Right cardiac atrium (tissue), 5 donors: ENCODE results near the gene ZNF3. TPM values are rescaled to one million over a fixed set of nuclear protein-coding genes. Genes with fewer than 3 reads are reported as not detected.

ENCODE experiments used
- ATAC-seq, 2 donors: fragments of 200-7000 bp; cut with Tn5 transposase; one replicate each; pipeline versions ENCODE4 v1.8.0 to v1.9.1; 2020; ENCODE audit warnings: moderate library complexity in 2 of 2, mild to moderate bottlenecking in 1 of 2
- DNase-seq, 3 donors: peaks; one replicate each; pipeline ENCODE4 v3.0.0-alpha.2; 2020
- H3K27ac ChIP-seq: one replicate; pipeline ENCODE4 v1.5.1; 2013; ENCODE audit warnings: mild to moderate bottlenecking, low read length, control low read depth, moderate library complexity
- H3K27me3 ChIP-seq: one replicate; pipeline ENCODE4 v1.6.1; 2013; ENCODE audit not compliant: control insufficient read depth, insufficient read depth
- H3K4me1 ChIP-seq: one replicate; pipeline ENCODE4 v1.6.1; 2013; ENCODE audit warnings: low read length; ENCODE audit not compliant: control insufficient read depth, insufficient read depth
- H3K4me3 ChIP-seq: one replicate; pipeline ENCODE4 v1.5.1; 2013; ENCODE audit warnings: low read length, control low read depth
- H3K9me3 ChIP-seq: one replicate; pipeline ENCODE4 v1.6.1; 2013; ENCODE audit warnings: low read length; ENCODE audit not compliant: control insufficient read depth
- WGBS: extraction: QIAGEN DNeasy Blood & Tissue Kit; methylation state at CpG from one replicate; pipeline ENCODE4 v1.1.7; 2013; 5-methylcytosine and 5-hydroxymethylcytosine counted together
- intact Hi-C, 4 donors: fragments of 100-400 bp; cut with DNase I; formaldehyde crosslinking; loops; one replicate each; pipeline versions ENCODE4 v1.11.0 to v1.14.0; 2022 to 2023
- polyA plus RNA-seq: library from polyadenylated mRNA; stranded (reverse); fragments of 200-250 nt; gene quantifications from one replicate; pipeline ENCODE4 v1.2.3, GENCODE V29; 2013
- total RNA-seq, 4 donors: library from RNA; stranded (reverse); fragmentation: NEBNext Ultra II Directional; extraction: Animal tissue kit (Norgen Biotek cat#: 25700); gene quantifications; one replicate each; pipeline ENCODE4 v1.2.1, GENCODE V29; 2021
- donor health status: healthy with polysubstance abuse.
- donor health status: DM: no; HTN: yes; CAD: no.
- donor health status: DM: no; HTN: no; CAD: no.
- donor health status: DM: no; HTN: yes; CAD: no; lungs with severe emphysema.
- donor health status: DM: yes; HTN: yes; CAD: no.

Gene ZNF3
- total and polyA plus RNA-seq, 5 donors: 12.1 to 18.2 (median 18.0) TPM

DNA sequence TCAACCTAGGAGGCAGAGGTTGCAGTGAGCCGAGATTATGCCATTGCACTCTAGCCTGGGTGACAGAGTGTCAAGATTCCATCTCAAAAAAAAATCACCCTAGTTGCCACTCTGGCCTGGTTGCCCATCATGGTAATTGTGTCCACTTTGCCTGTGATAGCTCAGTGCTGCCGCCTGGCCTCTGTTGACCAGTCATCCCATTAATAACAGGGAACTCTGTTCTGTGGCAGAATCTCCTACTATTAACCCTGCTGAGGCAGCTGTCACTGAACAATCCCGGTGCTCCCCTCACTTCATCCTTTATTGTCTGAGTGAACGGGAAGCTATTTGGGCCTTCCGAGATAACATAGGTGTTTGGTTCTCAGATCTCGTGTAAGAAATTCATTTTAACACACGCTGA lies 14.6 kb downstream of the ZNF3 start:
- Histone ChIP-seq H3K27me3 (no peaks in the 10 kb centered on the region), H3K4me3 (no peak overlapping the region), H3K4me1 (no peaks in the 10 kb centered on the region), H3K9me3 (peaks cover 13% of the 10 kb centered on the region), H3K27ac (no peak overlapping the region)
- intact Hi-C loops: no loop called here
- ATAC-seq: no peak
- DNase-seq: no peak
- 74% methylated on average over 7 of the region's 7 CpGs for WGBS

DNA sequence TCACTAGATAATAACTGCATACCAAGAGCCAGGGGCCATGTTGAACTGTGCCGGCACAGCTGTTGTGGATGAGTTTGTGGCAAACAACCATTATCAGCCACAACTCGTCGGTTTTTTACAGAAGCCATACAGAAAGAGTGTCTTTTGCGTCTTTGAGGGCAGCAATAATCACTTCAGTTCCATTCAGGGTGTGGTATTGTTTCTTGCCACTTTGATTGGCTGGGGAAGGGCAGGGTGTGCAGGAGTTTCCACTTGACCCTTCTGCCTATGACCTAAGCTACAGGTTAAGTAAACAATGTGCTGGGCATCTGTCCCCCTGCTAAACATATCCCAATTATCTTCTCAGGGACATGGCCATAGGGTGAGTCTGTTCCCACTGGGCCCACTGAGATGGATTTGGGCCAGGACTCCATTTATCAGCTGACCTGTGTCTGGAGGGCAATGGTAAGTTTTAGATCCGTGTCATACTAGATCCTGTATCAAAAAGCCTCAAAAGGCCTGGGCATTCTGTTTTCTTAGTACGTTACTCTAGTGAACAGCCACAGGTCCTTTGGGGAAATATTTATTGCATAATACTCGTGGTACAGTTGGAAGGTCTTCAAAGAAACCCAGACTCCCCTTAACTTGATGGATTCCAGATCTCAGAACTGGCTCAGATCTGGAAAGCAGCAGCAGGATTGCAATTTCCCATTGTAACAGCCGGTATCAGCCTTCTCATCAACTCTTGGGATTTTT lies 15.9 kb downstream of the ZNF3 start:
- ATAC-seq: peak; percentile 80 to 89
- WGBS: 40% methylated on average over 8 of the region's 8 CpGs
- H3K27me3 ChIP-seq: no peaks in the 10 kb centered on the region
- no peak for DNase-seq
- peak overlapping the region; percentile 1 for H3K27ac ChIP-seq
- no peak overlapping the region for H3K4me3 ChIP-seq
- intact Hi-C loops: no loop called here
- H3K4me1 ChIP-seq: no peaks in the 10 kb centered on the region
- H3K9me3 ChIP-seq: peaks cover under 1% of the 10 kb centered on the region

DNA sequence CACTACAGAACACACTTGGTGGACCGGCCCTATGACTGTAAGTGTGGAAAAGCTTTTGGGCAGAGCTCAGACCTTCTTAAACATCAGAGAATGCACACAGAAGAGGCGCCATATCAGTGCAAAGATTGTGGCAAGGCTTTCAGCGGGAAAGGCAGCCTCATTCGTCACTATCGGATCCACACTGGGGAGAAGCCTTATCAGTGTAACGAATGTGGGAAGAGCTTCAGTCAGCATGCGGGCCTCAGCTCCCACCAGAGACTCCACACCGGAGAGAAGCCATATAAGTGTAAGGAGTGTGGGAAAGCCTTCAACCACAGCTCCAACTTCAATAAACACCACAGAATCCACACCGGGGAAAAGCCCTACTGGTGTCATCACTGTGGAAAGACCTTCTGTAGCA lies 17.4 kb downstream of the ZNF3 start:
- H3K4me3 ChIP-seq: no peak overlapping the region
- ATAC-seq: no peak
- 68% methylated on average over 9 of the region's 9 CpGs for WGBS
- H3K9me3 ChIP-seq: no peaks in the 10 kb centered on the region
- H3K27me3 ChIP-seq: no peaks in the 10 kb centered on the region
- intact Hi-C loops: no loop called here
- no peaks in the 10 kb centered on the region for H3K4me1 ChIP-seq
- DNase-seq: no peak
- no peak overlapping the region for H3K27ac ChIP-seq

GRCh38 chr7:100063376-100063775 lies 18.1 kb downstream of the ZNF3 start:
- no peak for DNase-seq
- Histone ChIP-seq H3K9me3 (no peaks in the 10 kb centered on the region), H3K27me3 (no peaks in the 10 kb centered on the region), H3K27ac (no peak overlapping the region), H3K4me3 (no peak overlapping the region), H3K4me1 (no peaks in the 10 kb centered on the region)
- ATAC-seq: no peak
- 85% methylated on average over 4 of the region's 4 CpGs for WGBS
- intact Hi-C loops: no loop called here

- WGBS: 81% methylated on average over 11 of the region's 11 CpGs
- DNase-seq: no peak
- intact Hi-C loops: no loop called here
- Histone ChIP-seq H3K27me3 (no peaks in the 10 kb centered on the region), H3K4me3 (no peak overlapping the region), H3K9me3 (no peaks in the 10 kb centered on the region), H3K27ac (no peak overlapping the region), H3K4me1 (no peaks in the 10 kb centered on the region)
- ATAC-seq: no peak
Observed at GRCh38 chr7:100061518-100062193, 19.9 kb downstream of the ZNF3 start.

DNA sequence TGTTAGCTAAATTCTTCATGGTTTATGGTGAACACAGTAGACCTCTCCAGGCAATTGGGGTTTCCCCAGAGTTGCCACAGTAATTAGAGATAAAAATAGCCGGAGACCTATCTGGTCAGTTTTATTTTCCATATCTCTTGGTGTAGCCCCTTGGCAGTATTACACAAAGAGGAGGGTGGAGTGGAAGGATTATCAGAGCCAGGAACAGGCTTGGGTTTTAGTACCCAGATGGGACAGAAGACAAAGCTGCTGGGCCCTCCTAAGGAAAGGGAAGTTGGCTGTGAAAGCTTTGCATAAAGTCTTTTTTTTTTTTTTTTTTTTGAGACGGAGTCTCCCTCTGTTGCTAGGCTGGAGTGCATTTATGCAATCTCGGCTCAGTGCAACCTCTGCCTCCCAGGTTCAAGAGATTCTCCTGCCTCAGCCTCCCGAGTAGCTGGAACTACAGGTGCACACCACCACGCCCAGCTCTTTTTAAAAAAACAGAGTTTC lies 22.2 kb downstream of the ZNF3 start:
- H3K27me3 ChIP-seq: no peaks in the 10 kb centered on the region
- H3K4me3 ChIP-seq: no peak overlapping the region
- DNase-seq (no peak), ATAC-seq (peak in 1 of 2 donors; percentile 28)
- H3K4me1 ChIP-seq: no peaks in the 10 kb centered on the region
- 78% methylated on average over 5 of the region's 5 CpGs for WGBS
- no peak overlapping the region for H3K27ac ChIP-seq
- intact Hi-C loops: no loop called here
- H3K9me3 ChIP-seq: no peaks in the 10 kb centered on the region

- WGBS: 95% methylated on average over 10 of the region's 10 CpGs
- Histone ChIP-seq H3K9me3 (no peaks in the 10 kb centered on the region), H3K27ac (no peak overlapping the region), H3K4me1 (no peaks in the 10 kb centered on the region), H3K4me3 (no peak overlapping the region), H3K27me3 (no peaks in the 10 kb centered on the region)
- no peak for DNase-seq
- ATAC-seq: no peak
- intact Hi-C loops: no loop called here
Observed at GRCh38 chr7:100057006-100057405, 24.5 kb downstream of the ZNF3 start.

DNA sequence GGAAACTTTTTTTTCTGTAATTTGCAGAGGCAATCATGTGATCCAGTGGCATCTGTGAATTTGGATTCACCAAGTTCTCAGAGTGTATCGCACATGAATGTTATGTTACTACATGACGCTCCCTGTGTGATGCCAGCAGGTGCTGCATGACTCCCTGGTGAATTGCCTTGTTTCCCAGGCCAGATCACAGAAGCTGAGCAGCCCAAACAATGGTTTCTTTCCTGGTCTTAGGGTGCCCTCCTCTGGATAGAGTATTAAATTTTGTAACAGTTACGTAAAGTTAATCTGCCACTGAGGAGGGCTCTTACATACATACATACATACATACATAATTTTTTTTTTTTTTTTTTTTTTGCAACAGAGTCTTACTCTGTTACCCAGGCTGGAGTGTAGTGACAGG lies 28.3 kb downstream of the ZNF3 start:
- H3K27ac ChIP-seq: no peak overlapping the region
- no peak overlapping the region for H3K4me3 ChIP-seq
- DNase-seq (no peak), ATAC-seq (no peak)
- H3K9me3 ChIP-seq: no peaks in the 10 kb centered on the region
- WGBS: 55% methylated on average over 3 of the region's 3 CpGs
- no peaks in the 10 kb centered on the region for H3K27me3 ChIP-seq
- no peaks in the 10 kb centered on the region for H3K4me1 ChIP-seq
- intact Hi-C loops: no loop called here

- 84% methylated on average over 3 of the region's 3 CpGs for WGBS
- Histone ChIP-seq H3K4me3 (no peak overlapping the region), H3K4me1 (no peaks in the 10 kb centered on the region), H3K27me3 (no peaks in the 10 kb centered on the region), H3K27ac (no peak overlapping the region), H3K9me3 (no peaks in the 10 kb centered on the region)
- DNase-seq: no peak
- no peak for ATAC-seq
- intact Hi-C loops: no loop called here
Observed at GRCh38 chr7:100051611-100052010, 29.9 kb downstream of the ZNF3 start.

DNA sequence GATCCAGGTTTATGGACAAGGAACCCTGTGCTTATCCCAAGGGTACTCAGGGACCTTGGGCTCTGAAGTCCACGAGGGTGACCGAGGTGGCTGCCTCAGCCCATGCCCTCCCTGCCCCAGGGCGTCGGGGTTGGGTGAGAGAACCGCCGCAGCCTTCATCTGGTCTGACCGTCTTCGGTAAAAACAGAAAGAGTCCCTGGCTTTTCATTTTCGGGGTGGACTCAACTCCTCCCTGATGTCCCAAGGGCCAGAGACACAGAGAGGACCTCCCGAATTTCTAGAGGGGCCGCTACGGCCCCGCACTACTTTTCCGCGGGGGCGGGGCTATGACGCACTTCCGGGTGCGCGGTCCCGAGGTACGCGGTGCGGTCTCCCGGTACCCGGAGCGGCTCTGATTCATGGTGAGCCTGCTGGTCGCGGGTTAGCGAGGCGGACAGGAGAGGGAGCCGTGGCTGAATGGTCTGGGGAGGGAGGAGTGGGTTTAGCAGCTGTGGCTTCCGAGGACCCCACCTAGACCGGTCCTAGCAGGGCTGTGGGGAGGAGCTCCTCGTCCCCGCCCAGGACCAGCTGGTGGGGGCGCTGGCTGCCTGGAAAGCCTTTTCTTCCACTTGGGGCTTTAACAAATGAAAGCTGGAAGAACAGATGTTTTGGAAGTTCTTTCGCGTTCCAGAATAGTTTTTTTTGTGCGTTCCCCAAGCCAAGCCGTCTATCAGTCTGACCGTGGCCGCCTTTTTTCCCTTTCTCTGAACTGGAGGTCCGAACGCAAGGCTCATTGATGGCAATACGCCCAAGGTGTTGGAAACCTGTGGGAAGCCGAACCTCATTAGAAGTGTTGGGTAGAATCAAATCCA lies 31.9 kb downstream of the ZNF3 start, which contains the start of gene ZSCAN21:
ZSCAN21 (plus strand) TSS at position 334 of the 851 bp plus-strand sequence. CDS start 7,233 bp downstream, outside the sequence.
- Histone ChIP-seq H3K4me1 (no peaks in the 10 kb centered on the region), H3K27ac (peak within 1 kb of the TSS; percentile 91), H3K4me3 (peak within 1 kb of the TSS; percentile 82), H3K27me3 (no peaks in the 10 kb centered on the region), H3K9me3 (no peaks in the 10 kb centered on the region)
- ATAC-seq (peak; percentile 98 to 99), DNase-seq (peak; percentile 89 to 96 (median 96))
- intact Hi-C loops: no loop called here
- 1% methylated on average over 47 of the region's 47 CpGs for WGBS

- no peak for ATAC-seq
- intact Hi-C loops: no loop called here
- no peaks in the 10 kb centered on the region for H3K27me3 ChIP-seq
- H3K4me3 ChIP-seq: no peak overlapping the region
- no peaks in the 10 kb centered on the region for H3K4me1 ChIP-seq
- no peak overlapping the region for H3K27ac ChIP-seq
- 96% methylated on average over 4 of the region's 4 CpGs for WGBS
- DNase-seq: no peak
- H3K9me3 ChIP-seq: no peaks in the 10 kb centered on the region
Observed at GRCh38 chr7:100048680-100049079, 32.8 kb downstream of the ZNF3 start.
